Measurements from ENCODE around the gene ACCS.

- TF ChIP-seq NFE2L2 (IDR thresholded peaks at IDR 0.05; ENCODE audit: low read depth, low read length) (no peak), CTCF (conservative IDR thresholded peaks at IDR 0.05; ENCODE audit: low read depth, low read length) (no peak), POLR2A (IDR thresholded peaks at IDR 0.05; ENCODE audit: low read depth, low read length) (no peak), RAD21 (IDR thresholded peaks at IDR 0.05; ENCODE audit: low read length) (no peak), BHLHE40 (IDR thresholded peaks at IDR 0.05; ENCODE audit: low read depth, low read length) (no peak), FOS (IDR thresholded peaks at IDR 0.05; ENCODE audit: low read depth, low read length) (0 out of 2 replicates have a peak, but pooled peaks have one; percentile 3), ELK1 (IDR thresholded peaks at IDR 0.05; ENCODE audit: borderline replicate concordance, low read depth, low read length) (no peak), SMC3 (IDR thresholded peaks at IDR 0.05; ENCODE audit: low read depth, low read length) (no peak), MAFK (IDR thresholded peaks at IDR 0.05; ENCODE audit: low read depth, low read length) (no peak)
Measured at GRCh38 chr11:44029977-44030911, 35.8 kb upstream of the ACCS start.

All from IMR-90 (cell line).